ENCODE results near the gene ABHD6.
"Not testable (repeated sequence)": the region's sequence is repeated elsewhere in the genome, so short reads cannot be mapped to it uniquely, and the experiment has no call there.

Gene ABHD6

GRCh38 chr3:58285334-58285733 lies 47.7 kb downstream of the ABHD6 start:
- DNase-seq: no peak

GRCh38 chr3:58287354-58287753 lies 49.8 kb downstream of the ABHD6 start:
- no peak for DNase-seq

DNA sequence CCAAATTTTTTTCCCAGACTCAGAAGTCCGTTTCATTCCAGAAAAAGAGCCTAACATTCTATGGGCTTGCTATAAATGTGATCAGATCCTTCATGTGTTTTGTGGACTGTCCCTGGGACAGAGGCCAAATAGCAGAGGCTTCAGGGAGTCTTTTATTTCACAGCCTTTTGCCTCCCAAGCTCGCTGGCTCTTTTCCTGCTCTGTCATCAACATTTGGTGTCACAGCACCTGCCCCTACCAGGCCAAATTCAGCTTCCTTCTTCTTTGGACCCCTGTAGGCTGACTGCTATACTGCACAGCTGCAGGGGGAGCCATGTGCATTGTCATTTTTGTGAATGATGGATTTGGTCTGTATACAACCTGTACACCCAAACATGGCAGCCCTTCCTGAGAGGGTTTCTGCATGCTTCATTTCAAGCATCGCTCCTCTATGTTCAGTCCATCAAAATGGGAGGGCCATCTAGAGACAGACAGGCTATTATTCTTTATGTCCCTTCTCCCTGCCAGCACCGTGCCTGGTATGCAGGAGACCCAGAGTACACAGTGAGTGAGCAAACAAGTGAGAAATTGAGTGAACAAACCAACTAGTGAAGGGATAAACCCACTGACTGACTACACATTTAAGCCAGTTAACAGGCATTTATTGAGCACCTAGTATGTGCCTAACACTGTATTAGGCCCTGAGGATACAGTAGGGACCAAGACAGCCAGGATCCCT lies 50.6 kb downstream of the ABHD6 start:
- no peak for DNase-seq

- DNase-seq: not testable (repeated sequence)
Measured at GRCh38 chr3:58288964-58289613, 51.5 kb downstream of the ABHD6 start.

- DNase-seq: not testable (repeated sequence)
Measured at GRCh38 chr3:58290446-58290845, 52.9 kb downstream of the ABHD6 start.

GRCh38 chr3:58291671-58292338 lies 54.2 kb downstream of the ABHD6 start:
- no peak for DNase-seq

DNA sequence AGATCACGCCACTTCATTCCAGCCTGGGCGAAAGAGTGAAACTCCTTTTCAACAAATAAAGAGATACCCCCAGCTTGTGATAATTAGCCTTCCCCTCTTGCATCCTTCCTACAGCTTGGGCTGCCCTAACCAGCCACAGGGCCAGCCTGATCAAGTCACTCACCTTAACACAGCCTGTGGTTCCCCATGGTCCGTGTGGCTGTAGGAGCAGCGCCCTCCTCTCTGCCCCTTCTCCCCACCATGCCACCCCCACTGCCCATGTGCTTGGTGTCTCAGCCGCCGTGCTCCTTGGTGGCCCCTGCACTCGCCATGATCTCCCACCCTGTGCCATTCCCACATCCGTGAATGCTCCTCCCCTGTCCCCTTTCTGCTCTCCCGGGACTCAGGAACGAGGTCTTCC lies 55.3 kb downstream of the ABHD6 start:
- DNase-seq: no peak

DNA sequence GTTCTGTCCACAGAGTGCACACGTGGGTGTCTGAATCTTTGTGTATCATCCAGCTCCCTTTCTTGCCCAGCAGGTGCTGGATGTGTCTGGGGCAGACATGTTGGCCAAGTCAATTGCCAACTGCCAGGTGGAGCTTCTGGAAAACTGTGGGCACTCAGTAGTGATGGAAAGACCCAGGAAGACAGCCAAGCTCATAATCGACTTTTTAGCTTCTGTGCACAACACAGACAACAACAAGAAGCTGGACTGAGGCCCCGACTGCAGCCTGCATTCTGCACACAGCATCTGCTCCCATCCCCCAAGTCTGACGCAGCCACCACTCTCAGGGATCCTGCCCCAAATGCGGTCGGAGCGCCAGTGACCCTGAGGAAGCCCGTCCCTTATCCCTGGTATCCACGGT lies 55.9 kb downstream of the ABHD6 start:
- no peak for DNase-seq

DNA sequence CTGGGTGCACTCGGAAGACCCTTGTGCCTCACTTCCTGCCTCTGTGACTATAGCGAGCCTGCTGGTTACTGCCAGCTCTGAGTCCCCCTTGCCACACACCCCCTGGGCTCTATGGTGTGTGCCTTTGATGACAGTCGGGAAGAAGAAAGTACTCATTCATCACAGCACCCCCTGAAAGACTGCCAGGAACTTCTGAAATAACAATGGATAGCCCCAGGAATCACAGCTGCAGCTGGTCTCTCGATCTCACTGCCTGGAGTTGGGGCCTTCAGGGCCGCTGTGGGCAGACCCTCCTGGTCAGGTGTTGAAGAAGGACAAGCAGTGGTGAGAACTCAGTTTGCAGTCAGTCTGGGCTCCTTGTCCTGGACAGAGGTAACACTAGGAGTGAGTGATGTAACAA lies 58.7 kb downstream of the ABHD6 start:
- no peak for DNase-seq

DNA sequence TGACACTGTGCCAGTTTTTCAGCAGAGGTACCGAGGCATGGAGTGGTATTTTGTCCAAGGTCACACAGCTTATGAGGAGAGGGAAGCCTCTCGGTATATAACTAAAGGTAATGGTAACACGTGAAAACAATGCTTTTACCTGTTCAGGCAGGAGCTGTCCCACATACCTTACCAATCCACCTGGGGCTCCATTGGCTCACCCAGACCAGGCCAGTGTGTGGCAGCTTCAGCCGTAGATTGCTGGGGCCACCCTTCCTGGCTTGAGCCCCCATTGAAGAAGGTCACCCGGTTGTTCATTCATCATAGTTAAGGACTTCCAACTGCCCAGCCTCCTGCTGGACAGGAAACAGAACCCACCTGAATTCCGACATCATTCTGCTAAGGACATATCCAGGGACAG lies 59.3 kb downstream of the ABHD6 start:
- DNase-seq: no peak

- no peak for DNase-seq
Measured at GRCh38 chr3:58298190-58298589, 60.6 kb downstream of the ABHD6 start.

DNA sequence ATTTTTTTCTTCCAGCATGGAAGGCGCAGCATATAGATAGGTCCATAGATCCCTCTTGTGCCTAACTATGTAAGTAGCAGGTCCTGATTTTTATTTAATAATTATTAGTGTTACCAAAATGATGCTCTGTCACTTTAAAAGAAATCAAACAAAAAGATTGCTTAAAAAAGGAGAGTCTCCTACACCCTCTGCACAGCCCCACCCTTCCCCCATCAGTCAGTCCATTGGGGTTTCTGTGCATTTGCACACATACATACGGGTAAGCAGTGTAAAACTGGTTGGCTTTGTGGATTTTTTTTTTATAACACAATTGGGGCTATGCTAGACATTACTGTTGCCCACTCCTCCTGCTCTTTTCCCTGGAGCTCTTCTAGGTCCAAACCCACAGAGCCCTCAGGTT lies 61.5 kb downstream of the ABHD6 start:
- DNase-seq: no peak

GRCh38 chr3:58299839-58300516 lies 62.4 kb downstream of the ABHD6 start:
- peak; percentile 13 for DNase-seq

DNA sequence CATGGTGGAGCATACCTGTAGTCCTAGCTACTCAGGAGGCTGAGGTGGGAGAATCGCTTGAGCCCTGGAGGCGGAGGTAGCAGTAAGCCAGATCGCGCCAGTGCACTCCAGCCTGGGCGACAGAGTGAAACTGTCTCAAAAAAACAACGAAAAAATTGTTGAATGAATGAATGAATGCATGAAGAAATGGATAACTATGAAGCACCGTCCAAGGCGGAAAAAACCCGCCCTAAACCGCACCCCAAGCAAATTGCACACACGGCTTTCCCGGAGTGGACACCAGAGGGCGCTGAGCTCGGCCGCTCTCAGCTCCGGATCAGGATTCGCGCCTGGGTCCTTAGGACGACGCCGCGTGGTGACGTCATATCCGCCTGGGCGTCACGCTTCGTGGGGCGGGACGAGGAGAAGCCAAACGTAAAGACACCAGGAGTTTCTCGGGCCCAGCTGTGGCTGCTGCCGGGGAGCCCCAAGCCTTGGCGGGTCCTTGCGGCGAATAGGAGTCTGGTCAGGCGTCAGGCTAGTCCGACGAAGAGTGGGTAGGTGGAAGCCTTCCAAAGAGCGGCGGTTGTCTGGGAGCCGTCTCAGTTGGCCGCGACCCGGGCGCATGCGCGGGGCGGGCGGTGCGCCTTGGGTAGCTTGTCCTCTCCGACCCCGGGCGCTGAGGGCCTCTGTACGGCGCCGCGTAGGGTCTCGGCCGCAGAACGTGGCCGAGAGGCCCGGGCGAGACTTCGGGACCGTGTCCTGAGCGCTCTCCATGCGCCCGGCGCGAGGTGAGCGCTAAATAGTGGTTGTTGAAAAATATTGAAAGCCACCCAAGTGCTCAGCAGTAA lies 68.5 kb downstream of the ABHD6 start, which contains the start of the genes HTD2 and RPP14:
Gene HTD2 (plus strand): TSS at position 639 of the 830 bp plus-strand sequence. CDS start 11,094 bp downstream, outside the sequence.
Gene RPP14 (plus strand): TSS at position 364 of the 830 bp plus-strand sequence. CDS start 4,085 bp downstream, outside the sequence.
- peak; percentile 91 for DNase-seq

DNA sequence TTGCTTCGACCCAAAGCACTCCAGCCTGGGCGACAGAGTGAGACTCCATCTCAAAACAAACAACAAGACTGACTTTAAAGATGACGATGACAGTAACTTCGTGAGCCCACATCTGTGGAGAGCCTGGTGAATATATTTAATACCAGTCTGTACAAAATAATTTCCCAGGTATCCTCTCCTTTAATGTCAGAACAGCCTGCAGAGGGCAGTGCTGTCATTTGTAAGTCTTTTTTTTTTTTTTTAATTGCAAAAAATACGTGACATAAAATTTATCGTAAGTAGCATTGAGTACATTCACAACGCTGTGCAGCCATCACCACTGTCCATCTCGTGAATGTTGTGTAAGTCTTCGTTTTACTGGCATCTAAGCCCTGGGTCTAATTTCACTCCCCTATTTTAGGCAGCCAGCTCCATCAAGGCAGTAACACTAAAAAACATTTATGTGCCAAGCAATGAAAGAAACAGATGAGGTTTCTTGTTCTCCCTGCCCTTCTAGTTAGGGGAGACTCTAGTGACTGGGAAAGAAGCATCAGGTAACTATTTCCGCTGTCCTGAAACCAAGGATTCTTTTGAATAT lies 70.1 kb downstream of the ABHD6 start:
- DNase-seq: peak; percentile 53

DNA sequence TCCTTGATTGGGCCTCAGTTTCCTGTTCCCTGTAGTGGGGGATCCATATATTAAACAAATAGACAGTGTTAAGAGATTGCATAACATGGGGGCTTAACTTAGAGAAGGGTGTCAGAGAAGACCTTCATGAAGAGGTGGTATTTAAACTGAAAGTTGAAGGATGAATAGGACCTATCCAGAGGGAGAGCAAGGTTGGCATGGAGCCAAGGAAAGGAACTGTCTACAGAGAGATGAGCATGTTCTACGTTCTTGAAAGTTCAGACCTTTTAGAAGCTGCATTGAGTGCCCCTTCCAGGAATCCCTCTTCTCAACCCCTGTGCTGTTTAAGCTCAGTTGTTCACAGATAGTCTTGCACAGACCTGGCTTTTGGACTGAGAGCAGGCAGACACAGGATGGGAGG lies 71.1 kb downstream of the ABHD6 start:
- peak; percentile 2 for DNase-seq

- DNase-seq: no peak
Measured at GRCh38 chr3:58317811-58318210, 80.2 kb downstream of the ABHD6 start.

DNA sequence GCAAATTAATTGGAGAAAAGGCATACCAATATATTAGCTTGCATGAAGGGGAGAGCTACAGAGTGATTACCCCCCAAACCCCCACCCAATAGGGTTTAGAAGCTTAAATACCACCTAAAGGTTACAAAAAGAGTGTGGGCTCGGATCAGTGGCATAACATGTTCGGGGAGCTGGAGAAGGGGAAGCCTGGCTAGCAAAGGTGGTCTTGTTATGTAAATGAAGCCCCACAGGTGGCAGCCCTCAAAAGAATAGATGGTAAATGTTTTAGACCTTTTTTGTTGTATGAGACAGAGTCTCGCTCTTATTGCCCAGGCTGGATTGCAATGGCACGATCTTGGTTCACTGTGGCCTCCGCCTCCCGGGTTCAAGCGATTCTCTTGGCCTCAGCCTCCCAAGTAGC lies 84.2 kb downstream of the ABHD6 start:
- DNase-seq: no peak

GRCh38 chr3:58322793-58323192 lies 85.2 kb downstream of the ABHD6 start:
- DNase-seq: no peak

GRCh38 chr3:58323529-58324390 lies 86.2 kb downstream of the ABHD6 start:
- DNase-seq: no peak

Data from DMS53 (cell line).